HG03565 (cell line): Measurements from ENCODE around the gene TGFB1.
"Not testable (repeated sequence)": the region's sequence is repeated elsewhere in the genome, so short reads cannot be mapped to it uniquely, and the experiment has no call there.

Source experiments
- ATAC-seq: cut with Tn5 transposase; IDR thresholded peaks from one replicate; pipeline ENCODE4 v1.9.1; 2021; ENCODE audit warnings: mild to moderate bottlenecking, moderate library complexity; ENCODE audit not compliant: unreplicated experiment

TGFB1 gene

DNA sequence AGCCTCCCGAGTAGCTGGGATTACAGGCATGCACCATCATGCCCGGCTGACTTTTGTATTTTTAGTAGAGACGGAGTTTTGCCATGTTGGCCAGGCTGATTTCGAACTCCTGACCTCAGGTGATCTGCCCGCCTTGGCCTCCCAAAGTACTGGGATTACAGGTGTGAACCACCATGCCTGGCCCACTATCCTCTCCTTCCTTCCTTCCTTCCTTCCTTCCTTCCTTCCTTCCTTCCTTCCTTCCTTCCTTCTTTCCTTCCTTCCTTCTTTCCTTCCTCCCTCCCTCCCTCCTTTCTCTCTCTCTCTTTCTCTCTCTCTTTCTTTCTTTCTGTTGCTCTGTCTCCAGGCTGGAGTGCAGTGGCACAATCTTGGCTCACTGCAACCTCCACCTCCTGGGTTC is 17.4 kb upstream of the TGFB1 start:
- ATAC-seq, result not testable (repeated sequence)

DNA sequence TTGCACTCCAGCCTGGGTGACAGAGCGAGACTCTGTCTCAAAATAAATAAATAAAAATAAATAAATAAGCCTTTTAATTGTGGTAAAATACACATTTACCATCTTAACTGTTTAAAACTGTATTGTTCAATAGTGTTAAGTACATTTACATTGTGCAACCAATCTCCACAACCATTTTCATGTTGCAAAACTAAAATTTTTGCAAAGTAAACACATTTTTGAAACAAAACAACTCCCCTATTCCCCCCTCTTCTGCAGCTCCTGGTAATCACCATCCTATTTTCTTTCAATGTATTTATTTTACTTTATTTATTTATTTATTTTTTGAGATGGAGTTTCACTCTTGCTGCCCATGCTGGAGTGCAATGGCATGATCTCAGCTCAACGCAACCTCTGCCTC is 16.0 kb upstream of the TGFB1 start:
- ATAC-seq, result no peak

DNA sequence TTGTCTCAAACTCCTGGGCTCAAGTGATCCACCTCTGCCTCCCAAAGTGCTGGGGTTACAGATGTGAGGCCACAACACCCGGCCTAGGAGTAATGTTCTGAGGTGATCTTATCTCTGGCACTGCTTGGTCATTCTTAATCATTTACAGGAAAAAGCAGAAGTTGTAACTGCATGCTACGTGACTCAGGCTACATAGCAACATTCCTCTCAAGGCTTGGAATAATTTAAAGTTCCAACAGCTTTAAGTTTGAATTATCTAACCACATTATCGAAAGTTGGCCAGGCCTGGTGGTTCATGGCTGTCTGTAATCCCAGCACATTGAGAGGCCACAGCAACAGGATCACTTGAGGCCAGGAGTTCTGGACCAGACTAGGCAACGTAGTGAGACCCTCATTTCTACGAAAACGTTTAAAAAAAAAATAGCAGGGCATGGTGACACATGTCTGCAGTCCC is 14.2 kb upstream of the TGFB1 start:
- ATAC-seq, result no peak

DNA sequence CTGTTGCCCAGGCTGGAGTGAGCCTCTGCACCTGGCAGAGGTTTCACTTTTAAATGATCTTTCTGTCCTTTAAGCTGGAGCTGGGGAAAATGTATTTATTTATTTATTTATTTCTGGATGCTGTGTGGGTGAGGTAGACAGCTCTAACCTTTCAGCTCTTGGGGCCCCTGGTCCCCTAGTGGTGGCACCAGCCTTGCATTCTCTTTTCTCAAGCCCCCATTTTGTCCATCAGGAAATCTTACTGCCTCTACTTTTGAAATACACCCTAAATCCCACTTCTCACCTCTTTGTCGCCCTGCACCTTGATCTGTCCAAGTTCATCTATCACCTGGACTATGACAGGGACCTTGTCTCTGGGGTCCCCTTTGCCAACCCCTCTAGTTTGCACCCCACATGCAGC is 12.4 kb upstream of the TGFB1 start:
- ATAC-seq, result no peak

DNA sequence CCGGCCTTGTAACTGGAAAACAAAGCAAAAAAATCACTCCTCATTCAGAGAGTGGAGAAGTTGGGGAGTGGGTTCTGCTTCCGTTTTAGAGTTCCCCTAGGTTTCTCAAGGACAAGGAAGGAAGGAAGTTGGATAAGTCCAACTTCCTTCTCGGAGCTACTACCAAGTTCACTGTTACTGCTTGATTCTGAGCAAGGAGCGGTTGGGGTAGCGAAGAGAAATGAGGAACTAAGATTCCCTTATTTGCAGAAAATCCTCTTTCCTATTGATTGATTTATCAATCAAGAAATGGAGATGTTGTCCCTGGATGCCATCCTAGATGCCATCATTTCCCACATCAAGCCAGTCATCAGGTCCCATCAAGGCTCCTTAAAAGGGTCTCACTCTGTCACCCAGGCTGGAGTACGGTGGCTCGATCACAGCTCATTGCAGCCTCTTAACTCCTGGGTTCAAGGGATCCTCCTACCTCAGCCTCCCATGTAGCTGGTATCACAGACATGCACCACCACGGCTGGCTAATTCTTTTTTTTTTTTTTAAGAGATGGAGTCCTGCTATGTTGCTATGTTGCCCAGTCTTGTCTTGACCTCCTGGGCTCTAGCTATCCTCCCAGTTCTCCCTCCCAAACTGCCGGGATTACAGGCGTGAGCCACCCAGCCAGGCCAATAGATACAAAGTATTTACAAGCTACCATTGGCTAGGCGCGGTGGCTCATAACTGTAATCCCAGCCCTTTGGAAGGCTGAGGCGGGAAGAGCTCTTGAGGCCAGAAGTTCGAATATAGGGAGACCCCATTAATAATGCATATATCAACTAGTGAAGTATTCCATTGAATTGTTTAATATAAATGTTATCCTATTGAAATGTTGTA is 11.0 kb upstream of the TGFB1 start:
- no peak for ATAC-seq

DNA sequence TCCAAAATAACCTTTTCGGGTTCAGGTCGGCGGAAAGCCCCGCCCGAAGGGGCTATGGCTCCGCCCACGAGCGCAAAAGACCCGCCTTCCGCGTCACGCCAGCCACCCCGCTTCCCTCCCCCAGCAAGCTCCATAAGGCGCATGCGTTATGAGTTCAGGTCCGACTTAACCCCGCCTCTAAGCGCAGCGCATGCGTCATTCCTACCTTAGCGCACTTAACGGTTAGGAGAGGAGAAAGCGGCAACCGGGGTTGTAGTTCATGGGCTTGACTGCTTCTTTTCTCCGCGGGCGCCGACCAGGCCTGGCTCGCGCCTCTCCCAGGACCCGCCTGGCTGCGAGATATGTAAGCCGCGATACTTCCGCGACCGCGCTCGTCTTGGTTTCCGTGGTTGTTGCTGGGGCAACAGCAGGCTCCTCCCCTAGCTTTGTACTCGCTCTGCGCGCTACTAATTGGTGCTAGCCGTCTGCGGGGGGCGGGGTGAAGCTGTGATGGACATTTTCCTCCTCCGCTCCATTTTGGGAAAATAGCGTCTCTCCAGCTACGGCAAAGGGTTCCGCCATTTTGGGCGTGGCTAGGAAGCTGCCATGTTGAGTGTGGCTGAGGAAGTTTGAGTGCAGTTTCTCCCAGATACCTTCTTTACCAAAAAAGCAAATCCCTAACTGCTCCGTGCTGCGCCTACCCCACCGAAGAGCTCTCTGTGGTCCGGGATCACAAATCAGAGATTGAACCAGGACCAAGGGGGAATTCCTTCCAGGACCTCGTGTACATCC is 10.2 kb upstream of the TGFB1 start, which contains the start of gene B9D2:
Gene B9D2 (minus strand): TSS at position 397 of the 771 bp plus-strand sequence. CDS start 630 bp downstream, outside the sequence.
- peak; percentile 74 for ATAC-seq

DNA sequence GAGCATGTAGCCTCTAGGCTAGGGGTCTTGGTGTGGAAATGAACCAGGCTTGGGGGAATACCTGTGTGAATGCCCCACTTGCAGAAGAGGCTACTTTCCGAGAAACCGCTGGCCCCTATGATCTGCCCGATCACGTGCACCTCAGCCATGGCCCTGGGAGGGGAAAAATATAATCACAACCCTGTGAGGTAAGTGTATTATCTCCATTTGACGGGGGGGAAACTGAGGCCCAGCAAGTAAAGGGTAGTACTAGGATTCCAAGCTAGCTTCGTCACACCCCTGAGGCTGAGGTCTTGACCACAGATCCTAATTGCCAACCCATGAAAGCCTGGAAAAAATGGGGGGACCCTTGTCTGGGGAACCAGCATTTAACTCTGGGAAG is 9.6 kb upstream of the TGFB1 start:
- ATAC-seq, result no peak

DNA sequence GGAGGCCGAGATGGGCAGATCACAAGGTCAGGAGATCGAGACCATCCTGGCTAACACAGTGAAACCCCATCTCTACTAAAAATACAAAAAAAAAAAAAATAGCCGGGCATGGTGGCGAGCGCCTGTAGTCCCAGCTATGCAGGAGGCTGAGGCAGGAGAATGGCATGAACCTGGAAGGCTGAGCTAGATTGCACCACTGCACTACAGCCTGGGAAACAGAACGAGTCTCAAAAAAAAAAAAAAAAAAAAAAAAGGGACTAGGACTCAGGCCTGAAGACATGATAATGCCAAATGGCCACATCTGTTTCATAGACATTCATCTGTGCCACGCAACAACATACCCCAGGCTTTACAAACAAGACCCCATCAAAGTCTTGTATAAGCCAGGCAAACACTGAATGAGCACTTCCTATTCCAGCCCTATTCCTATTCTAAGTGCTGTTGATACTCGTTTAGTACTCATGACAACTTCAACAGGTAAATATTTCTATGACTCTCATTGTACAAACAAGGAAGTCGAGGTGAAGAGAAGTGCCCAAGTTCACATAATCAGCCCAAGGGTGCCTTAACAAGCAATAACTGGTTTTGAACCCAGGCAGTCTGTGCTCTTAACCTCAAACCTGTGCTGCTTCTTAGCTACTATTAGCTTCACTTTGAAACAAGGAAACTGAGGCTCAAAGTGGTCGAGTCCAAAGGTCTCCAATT is 8.6 kb upstream of the TGFB1 start:
- no peak for ATAC-seq

DNA sequence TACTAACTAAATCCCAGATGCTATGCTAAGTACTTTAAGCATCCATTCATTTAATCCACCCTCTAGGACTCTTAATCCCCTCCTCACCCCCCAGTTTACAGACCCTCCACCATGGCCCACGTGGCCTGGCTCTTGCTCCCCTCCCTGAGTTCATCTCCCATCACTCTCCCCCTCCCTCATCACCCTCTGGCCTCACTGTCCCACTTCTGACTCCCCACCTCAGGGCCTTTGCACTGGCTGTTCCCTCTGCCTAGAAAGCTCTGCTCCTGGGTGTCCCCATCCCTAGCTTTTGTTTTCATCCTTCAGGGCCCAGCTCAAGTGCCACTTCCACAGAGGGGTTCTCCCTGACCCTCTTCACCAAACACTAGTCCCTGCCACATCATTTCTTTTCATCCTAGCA is 6.0 kb upstream of the TGFB1 start:
- ATAC-seq, result no peak

DNA sequence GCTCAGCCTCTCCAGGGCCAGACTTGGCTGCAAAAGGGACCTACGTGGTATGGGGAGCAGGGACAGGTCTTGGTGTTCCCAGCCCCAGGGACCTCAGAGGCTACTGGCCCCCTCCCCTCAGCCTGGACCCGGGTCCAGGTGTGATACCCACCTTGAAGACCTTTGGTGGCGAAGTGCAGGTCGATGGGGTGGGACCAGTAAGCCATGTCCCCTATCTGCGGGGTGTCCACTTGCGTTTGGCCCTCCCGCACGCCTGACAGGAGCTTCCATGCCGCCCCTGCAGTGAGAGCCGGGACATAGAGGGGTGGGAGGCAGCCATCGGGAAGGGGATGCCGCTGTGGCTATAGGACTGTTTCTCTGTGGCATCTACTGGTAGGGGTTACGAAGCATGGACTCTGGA is 4.0 kb upstream of the TGFB1 start:
- no peak for ATAC-seq

DNA sequence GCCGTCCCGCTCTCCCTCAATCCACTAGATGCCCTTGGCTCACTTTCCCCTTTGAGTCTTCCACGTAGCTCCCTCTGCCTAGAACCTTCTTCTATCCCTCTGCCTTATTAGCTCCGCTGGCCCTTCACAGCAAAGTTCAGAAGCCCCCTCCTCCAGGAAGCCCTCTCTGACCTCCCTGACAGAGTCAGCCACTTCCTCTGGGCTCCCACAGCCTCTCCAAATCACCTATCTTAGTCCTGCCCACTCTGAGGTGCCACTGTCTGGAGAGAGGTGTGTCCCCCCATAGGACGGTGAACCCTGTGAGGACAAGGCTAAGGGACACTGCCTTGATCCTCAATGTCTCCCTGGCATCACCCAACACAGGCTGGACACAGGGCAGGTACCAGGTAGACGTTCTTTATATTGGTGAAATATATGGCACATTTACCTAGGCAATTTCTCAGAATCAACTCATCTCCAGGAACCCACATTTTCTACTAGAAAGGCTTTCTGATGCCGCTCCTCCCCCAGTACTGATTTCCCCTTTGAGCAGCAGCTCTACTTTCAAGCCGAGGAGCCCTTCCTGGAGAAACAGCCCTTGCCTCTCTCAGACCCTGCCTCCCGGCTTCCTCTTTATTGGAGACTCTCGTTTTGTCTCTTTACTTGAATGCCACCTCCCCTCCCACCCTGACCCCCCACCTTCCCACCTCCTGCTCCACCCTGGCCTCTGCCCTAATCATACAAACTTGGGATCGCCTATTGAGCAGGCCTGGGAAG is 3.4 kb upstream of the TGFB1 start:
- no peak for ATAC-seq

DNA sequence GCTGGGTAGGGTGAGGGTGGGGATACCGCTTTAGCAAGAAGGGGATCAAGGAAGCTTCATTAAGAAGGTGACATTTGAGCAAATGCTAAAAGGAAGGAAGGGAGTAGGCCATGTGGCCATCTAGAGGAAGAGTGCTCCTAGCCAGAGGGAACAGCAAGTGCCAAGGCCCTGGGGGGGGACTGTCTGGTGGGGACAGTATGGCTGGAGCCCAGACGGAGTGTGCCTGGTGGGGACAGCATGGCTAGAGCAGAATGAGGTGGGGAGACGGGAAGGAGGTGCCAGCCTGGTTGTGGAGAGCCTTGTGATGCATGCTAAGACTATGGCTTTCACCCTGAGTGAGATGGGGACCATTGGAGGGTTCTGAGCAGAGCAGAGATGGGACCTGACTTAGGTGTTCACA is 2.1 kb upstream of the TGFB1 start:
- ATAC-seq, result no peak

DNA sequence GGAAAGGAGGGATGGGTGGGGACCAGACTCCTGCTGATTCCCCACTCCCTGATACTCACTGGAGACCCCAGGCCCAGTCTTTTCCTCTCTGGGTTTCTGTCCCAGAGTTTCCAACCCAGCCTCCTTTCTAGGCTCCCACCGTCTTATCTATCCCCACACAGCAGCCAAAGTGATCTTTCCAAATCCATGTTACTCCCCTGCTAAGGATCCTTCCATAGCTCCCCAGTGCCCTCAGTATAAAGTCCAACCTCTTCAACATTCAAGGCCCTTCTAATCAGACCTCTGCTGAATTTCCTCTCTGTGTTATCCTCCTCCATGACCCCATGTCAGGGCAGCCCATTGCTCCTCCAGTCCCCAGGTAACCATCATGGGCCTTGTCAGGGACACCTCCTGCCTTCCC is 1.3 kb upstream of the TGFB1 start:
- no peak for ATAC-seq

DNA sequence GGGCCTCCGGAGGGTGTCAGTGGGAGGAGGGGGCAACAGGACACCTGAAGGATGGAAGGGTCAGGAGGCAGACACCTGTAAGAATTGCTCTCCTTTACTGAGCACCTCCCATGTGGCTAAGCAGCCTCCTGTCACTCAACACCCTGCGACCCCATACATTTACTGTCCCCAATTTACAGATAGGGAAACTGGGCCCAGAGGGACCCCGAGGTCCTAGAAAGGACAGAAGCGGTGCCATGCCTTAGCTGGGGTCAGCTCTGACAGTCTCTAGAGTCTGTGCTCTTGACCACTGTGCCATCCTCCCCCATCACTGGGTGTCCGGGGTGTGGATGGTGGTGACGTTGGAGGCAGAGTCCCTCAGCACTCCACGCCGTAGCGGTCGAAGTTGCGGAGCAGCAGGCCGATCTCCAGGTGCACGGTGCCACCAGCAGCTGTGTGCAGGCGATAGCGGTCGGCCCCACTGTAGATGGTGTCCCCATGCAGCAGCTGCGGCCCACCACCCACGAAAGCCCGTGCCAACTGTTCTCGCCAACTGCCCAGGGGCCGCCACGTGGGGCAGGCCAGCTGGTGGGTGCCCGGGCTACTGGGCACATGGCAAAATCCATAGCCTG is 726 bp upstream of the TGFB1 start:
- ATAC-seq, result no peak

DNA sequence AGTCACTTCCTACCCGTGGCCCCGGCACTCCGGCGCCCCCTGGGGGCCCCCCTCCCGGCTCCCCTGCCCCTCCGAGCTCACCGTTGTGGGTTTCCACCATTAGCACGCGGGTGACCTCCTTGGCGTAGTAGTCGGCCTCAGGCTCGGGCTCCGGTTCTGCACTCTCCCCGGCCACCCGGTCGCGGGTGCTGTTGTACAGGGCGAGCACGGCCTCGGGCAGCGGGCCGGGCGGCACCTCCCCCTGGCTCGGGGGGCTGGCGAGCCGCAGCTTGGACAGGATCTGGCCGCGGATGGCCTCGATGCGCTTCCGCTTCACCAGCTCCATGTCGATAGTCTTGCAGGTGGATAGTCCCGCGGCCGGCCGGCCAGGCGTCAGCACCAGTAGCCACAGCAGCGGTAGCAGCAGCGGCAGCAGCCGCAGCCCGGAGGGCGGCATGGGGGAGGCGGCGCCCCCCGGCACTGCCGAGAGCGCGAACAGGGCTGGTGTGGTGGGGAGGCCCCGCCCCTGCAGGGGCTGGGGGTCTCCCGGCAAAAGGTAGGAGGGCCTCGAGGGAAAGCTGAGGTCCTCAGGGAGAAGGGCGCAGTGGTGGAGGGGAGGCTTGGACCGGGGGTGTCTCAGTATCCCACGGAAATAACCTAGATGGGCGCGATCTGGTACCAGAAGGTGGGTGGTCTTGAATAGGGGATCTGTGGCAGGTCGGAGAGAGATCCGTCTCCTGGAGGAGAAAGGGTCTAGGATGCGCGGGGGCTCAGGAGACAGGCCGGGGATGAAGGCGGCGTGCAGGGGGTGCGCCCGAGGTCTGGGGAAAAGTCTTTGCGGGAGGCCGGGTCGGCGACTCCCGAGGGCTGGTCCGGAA is 885 bp downstream of the TGFB1 start:
- no peak for ATAC-seq

DNA sequence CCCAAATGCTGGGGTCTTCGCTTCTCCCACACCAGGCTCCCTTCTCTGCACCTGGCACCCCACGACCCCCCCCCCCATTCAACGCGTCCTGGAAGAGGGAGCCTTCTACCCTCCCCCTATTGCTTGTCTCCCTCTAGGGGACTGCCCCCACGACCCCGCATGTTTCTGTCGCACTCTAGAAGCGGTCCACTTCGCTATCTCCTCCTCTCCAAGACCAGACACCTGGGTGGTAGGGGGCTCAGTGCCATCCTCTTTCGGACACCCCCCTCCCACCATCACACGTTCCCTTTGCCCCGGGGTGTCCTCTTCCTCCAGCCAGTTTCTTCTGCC is 1.5 kb downstream of the TGFB1 start:
- ATAC-seq, result no peak

DNA sequence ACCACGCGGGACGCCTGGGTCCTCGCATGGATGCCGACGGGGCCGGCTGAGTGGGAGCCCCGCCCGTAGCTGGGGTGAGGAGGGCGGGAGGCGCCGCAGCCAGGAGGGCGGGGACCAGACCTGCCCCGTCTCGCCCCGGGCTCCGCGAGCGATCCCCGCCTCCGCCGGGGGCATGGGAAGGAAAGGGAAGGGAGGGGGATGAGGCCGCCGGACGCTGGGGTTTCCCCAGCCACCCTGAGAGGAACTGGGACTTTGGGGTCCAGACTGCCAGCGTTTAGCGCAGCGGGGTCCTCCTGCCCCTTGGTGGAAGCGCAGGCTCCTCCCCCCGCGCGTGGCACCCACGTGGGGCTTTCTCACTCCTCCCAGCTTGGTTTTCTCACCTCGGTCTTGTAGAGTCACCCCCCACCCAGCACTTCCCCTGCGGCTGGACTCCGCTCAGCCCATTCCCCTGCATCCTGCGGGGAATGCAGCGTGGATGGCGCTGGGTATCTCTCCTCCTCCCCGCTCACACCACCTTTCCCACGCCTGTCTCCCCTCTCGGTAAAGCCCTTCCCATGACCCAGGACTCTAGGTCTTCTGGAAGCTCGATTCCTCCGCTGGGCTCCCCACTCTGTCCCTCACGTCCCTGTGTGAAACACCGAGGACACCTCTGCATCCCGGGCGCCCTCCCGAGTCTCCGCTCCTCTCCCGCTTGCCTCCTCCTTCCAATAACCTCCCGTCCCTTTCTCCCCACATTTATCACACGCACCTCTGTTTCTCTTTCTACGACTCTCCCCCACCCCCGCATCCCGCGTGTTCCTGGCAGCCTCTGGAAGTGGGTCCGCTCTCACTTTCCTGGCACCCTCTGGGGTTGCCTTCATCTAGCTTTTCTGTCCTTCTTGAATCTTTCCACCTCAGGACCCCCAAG is 2.1 kb downstream of the TGFB1 start:
- no peak for ATAC-seq

DNA sequence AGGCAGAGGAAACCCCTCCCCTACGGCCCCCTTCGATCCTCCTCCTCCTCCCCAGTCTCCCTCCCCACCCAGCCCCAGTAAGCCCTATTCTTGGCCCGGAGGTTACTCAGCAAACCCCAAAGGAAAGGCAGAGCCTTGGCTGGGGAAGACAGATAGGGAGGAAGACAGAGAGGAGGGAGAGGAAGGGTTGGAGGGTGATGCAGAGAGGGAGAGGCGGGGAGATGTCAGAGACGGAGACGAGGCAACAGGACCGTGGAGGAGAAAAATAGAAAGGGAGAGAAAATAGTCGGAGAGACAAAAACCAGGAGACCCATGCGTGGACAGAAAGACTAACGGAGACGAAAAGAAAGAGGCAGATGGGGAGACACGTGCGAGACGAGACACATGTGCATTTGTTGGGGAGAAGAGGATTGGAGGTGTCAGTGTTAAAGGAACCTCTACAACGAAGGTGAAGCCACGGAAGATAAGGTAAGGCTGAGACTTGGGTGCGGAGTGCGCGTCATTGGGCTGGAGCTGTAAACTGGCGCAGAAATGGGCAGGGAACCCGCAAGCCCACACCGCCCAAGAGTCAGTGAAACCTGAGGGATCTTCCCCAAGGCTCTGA is 2.9 kb downstream of the TGFB1 start:
- no peak for ATAC-seq
